Measurements from ENCODE around the gene CCDC30.

GRCh38 chr1:42700006-42700405 is 236.9 kb downstream of the CCDC30 start:
- TF ChIP-seq POLR2A (IDR thresholded peaks at IDR 0.05) (no peak), EP300 (IDR thresholded peaks at IDR 0.05) (no peak)

Data from sigmoid colon (tissue), 4 donors.